Tibial nerve (tissue), 4 donors: ENCODE measurements around the gene TTC39A.

Experiments
- EP300 ChIP-seq, 2 donors: sonication (generic); formaldehyde crosslinking; IDR thresholded peaks; one replicate each; pipeline ENCODE4 v1.6.1; 2017; ENCODE audit warnings: antibody characterized with exemption in 2 of 2, mild to moderate bottlenecking in 1 of 2
- POLR2A ChIP-seq, 2 donors: fragments of 450-650 bp; IDR thresholded peaks; one replicate each; pipeline ENCODE4 v1.6.1; 2017; ENCODE audit warnings: antibody characterized with exemption in 2 of 2, mild to moderate bottlenecking in 2 of 2, moderate library complexity in 2 of 2
- TF ChIP-seq, protein P1 (sequence below), 5 experiments: fragments of 200-600 bp in 3 of 5; fragments of 450-650 bp in 2 of 5; sonication (generic) in 3 of 5; IDR thresholded peaks; one replicate each; pipeline ENCODE4 v1.5.1; 2016 to 2019; ENCODE audit warnings: antibody characterized with exemption in 5 of 5, mild to moderate bottlenecking in 3 of 5, moderate library complexity in 2 of 5

DNA sequence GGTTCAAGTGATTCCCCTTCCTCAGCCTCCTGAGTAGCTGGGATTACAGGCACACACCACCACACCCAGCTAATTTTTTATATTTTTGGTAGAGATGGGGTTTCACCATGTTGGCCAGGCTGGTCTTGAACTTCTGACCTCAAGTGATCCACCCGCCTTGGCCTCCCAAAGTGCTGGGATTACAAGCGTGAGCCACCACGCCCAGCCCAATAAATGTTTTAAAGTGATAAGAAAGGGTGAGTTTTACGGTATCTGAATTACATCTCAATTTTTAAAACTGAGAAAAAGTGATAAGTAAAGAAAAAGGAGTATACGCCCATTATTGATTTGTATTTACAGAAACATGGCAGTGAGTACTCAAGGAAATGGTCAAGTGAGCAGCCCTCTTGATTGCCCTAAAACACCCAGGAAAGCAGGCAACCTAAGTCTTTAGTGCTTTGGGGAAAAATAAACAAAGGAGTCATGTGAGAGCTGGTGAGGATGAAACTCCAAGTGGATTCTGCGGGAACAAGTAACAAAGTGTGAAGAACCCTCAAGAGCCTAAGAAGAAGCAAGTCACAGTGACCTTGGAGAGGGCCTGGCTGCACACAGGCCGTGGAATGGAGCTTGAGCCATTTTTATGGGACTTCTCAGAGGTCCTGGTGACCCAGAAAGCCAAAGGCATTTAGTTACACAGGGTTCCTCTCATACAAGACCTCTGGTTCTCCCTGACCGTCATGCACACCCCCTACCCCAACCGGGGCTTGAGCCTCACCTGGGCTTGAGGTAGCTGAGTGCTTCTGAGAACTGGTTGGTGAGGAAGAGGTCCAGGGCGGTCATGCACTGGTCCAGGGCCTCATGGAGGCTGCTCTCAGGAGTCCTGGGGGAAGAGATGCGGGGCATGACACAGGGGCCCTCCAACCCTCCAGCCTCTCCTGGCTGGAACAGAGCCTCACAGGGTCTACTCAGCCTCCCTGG lies 9.1 kb downstream of the TTC39A start:
- TF ChIP-seq, protein P1, sequence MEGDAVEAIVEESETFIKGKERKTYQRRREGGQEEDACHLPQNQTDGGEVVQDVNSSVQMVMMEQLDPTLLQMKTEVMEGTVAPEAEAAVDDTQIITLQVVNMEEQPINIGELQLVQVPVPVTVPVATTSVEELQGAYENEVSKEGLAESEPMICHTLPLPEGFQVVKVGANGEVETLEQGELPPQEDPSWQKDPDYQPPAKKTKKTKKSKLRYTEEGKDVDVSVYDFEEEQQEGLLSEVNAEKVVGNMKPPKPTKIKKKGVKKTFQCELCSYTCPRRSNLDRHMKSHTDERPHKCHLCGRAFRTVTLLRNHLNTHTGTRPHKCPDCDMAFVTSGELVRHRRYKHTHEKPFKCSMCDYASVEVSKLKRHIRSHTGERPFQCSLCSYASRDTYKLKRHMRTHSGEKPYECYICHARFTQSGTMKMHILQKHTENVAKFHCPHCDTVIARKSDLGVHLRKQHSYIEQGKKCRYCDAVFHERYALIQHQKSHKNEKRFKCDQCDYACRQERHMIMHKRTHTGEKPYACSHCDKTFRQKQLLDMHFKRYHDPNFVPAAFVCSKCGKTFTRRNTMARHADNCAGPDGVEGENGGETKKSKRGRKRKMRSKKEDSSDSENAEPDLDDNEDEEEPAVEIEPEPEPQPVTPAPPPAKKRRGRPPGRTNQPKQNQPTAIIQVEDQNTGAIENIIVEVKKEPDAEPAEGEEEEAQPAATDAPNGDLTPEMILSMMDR (IDR thresholded peaks at IDR 0.05) = no peak
- TF ChIP-seq POLR2A (IDR thresholded peaks at IDR 0.05) (no peak), EP300 (IDR thresholded peaks at IDR 0.05) (no peak)
